Umbilical cord (tissue), 2 donors: ENCODE results near the gene FZR1. TPM values are rescaled to one million over a fixed set of nuclear protein-coding genes. Genes with fewer than 3 reads are reported as not detected.
"Not testable (repeated sequence)": the region's sequence is repeated elsewhere in the genome, so short reads cannot be mapped to it uniquely, and the experiment has no call there.

Source experiments
- DNase-seq: peaks from one replicate; pipeline ENCODE4 v3.0.0-alpha.2; 2015; ENCODE audit warnings: low spot score
- total RNA-seq: library from RNA; depleted of rRNA; stranded (reverse); fragments of >200 nt; gene quantifications from one replicate; pipeline ENCODE4 v1.2.3, GENCODE V29; 2014; ENCODE audit warnings: low replicate concordance; ENCODE audit not compliant: insufficient read depth

FZR1 gene
- total RNA-seq, 1 donor from 2014 or later = 27.7 TPM

GRCh38 chr19:3544742-3545668 lies 38.9 kb downstream of the FZR1 start:
- DNase-seq = no peak

GRCh38 chr19:3545669-3546034 lies 39.5 kb downstream of the FZR1 start:
- no peak for DNase-seq

GRCh38 chr19:3546119-3546518 lies 40.0 kb downstream of the FZR1 start:
- no peak for DNase-seq

GRCh38 chr19:3547301-3547731 lies 41.2 kb downstream of the FZR1 start:
- DNase-seq = no peak

GRCh38 chr19:3547767-3548282 lies 41.7 kb downstream of the FZR1 start:
- no peak for DNase-seq

- no peak for DNase-seq
These were observed 42.5 kb downstream of the FZR1 start for GRCh38 chr19:3548606-3549005.

GRCh38 chr19:3549816-3550215 lies 43.7 kb downstream of the FZR1 start:
- no peak for DNase-seq

- no peak for DNase-seq
These were observed 45.1 kb downstream of the FZR1 start for GRCh38 chr19:3550947-3551791.

GRCh38 chr19:3551792-3552095 lies 45.6 kb downstream of the FZR1 start:
- no peak for DNase-seq

GRCh38 chr19:3554254-3555083 lies 48.4 kb downstream of the FZR1 start:
- no peak for DNase-seq

GRCh38 chr19:3555653-3556422 lies 49.7 kb downstream of the FZR1 start:
- no peak for DNase-seq

- no peak for DNase-seq
These were observed 50.4 kb downstream of the FZR1 start for GRCh38 chr19:3556423-3556977.

- no peak for DNase-seq
These were observed 50.9 kb downstream of the FZR1 start for GRCh38 chr19:3556978-3557460.

- DNase-seq = peak; percentile 96
These were observed 51.5 kb downstream of the FZR1 start, which contains the start of gene MFSD12 for GRCh38 chr19:3557461-3558248. Gene MFSD12 (minus strand): TSS chr19:3557586. CDS start chr19:3557403, 183 bp downstream.

GRCh38 chr19:3563709-3564524 lies 57.8 kb downstream of the FZR1 start:
- no peak for DNase-seq

- no peak for DNase-seq
These were observed 59.0 kb downstream of the FZR1 start for GRCh38 chr19:3565139-3565538.

GRCh38 chr19:3570042-3570441 lies 63.9 kb downstream of the FZR1 start:
- DNase-seq = not testable (repeated sequence)

GRCh38 chr19:3570606-3571011 lies 64.5 kb downstream of the FZR1 start:
- no peak for DNase-seq
